ENCODE results near the gene RWDD4.

The RWDD4 gene

GRCh38 chr4:183659872-183660242, 872 bp upstream of the RWDD4 start:
- peak overlapping the region; percentile 67 for H3K4me3 ChIP-seq (ENCODE audit: low read depth, low read length)

GRCh38 chr4:183658362-183659028, 490 bp downstream of the RWDD4 start:
- H3K4me3 ChIP-seq (ENCODE audit: low read depth, low read length) = peak overlapping the region; percentile 67
- no peak for TF ChIP-seq CTCF (IDR thresholded peaks at IDR 0.05; ENCODE audit: low read depth, low read length)

More at GRCh38 chr4:183659872-183660242, 872 bp upstream of the RWDD4 start:
- TF ChIP-seq CTCF (IDR thresholded peaks at IDR 0.05; ENCODE audit: low read depth, low read length) = no peak

GRCh38 chr4:183657564-183657963, 1.4 kb downstream of the RWDD4 start:
- H3K4me3 ChIP-seq (ENCODE audit: low read depth, low read length) = peak overlapping the region; percentile 67
- TF ChIP-seq CTCF (IDR thresholded peaks at IDR 0.05; ENCODE audit: low read depth, low read length) = no peak

GRCh38 chr4:183645326-183645725, 13.7 kb downstream of the RWDD4 start:
- H3K4me3 ChIP-seq (ENCODE audit: low read depth, low read length) = no peak overlapping the region
- no peak for TF ChIP-seq CTCF (IDR thresholded peaks at IDR 0.05; ENCODE audit: low read depth, low read length)

DNA sequence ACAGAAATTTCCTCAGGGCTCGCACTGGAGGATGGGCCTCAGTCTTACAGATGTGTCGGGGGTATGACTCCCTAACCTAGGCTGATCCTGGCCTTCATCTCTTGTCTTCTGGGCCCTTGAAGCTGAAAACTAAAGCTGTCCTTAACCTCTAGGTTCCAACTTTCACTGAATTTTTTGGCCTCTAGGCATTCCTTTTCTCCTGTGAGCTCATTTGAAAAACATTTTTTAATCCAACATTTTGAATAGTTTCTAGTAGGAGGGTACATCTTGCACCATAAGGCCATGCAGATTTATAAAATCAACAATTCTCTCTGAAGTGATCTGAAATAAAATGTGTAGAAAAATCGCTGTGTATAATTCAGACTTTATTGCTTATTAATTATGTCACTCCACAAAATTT, 19.7 kb downstream of the RWDD4 start:
- TF ChIP-seq CTCF (IDR thresholded peaks at IDR 0.05; ENCODE audit: low read depth, low read length) = no peak
- H3K4me3 ChIP-seq (ENCODE audit: low read depth, low read length) = no peak overlapping the region

- TF ChIP-seq CTCF (IDR thresholded peaks at IDR 0.05; ENCODE audit: low read depth, low read length) = no peak
- H3K4me3 ChIP-seq (ENCODE audit: low read depth, low read length) = no peak overlapping the region
These were observed 20.5 kb downstream of the RWDD4 start for GRCh38 chr4:183638436-183638835.

DNA sequence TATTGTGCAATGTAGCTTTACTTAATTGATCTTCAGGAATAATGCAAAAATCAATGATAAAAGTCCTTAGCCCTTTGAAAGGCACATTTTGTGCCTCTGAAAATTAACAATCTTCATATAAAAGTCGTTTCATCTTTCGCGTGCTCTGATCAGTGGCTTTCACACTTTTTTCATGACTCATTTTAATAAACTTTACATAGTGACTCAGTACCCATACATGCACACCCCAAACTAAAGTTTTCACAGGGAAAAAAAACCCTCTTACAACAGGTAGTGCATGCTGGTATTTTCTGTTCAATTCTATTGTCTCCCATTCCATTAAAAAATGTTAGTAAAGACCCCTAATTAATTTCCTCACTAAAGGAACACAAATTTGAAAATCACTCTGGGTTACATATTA, 21.5 kb downstream of the RWDD4 start:
- no peak overlapping the region for H3K4me3 ChIP-seq (ENCODE audit: low read depth, low read length)

More for the DNA sequence above, 21.5 kb downstream of the RWDD4 start:
- no peak for TF ChIP-seq CTCF (IDR thresholded peaks at IDR 0.05; ENCODE audit: low read depth, low read length)
